ENCODE measurements around the gene CNPY1.

DNA sequence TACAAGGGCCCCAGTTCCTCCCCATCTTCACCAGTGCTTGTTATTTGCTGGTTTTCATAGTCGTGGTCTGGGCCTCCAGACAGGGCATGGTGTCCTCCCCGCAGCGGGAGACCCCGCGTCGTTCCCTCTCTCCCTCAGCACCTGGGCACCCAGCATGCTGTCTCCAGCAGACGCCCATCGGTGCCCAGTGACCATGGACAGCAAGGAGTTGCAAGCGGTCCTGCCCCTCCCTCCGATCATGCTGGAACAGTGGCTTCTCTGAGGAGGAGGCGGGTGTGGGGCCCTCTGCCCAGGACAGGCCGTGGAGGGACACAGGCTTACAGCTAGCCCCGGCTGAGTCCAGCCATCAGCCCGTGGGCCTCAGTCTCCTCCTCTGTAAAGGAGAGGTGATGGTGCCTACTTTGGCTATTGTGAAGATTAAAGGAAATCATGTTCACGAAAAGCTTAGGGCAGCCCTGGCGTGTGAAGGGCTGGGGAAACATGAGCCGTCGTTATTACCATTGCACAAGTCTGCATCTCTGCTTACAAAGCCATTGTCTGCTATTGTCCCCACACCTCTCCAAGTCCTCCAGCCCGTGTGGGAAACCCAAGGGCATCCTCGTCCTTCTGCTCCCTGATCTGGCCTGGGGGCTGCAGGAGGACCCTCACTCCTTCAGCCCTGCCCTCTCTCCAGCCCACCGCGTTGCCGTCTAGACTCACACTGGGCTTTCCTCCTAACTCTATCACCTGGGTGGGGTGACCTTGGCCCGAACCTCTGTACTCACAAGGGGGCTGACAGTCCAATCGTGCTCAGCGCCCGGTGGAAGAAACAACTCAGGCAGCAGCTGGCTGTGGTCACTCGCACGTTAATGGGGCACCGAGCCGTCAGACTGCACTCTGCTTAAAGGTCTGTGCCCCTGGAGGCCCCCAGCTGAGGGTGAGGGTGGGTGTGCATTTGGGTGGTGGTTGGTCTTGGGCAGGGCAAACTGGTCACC lies 58.6 kb downstream of the CNPY1 start:
- TF ChIP-seq, protein P1, sequence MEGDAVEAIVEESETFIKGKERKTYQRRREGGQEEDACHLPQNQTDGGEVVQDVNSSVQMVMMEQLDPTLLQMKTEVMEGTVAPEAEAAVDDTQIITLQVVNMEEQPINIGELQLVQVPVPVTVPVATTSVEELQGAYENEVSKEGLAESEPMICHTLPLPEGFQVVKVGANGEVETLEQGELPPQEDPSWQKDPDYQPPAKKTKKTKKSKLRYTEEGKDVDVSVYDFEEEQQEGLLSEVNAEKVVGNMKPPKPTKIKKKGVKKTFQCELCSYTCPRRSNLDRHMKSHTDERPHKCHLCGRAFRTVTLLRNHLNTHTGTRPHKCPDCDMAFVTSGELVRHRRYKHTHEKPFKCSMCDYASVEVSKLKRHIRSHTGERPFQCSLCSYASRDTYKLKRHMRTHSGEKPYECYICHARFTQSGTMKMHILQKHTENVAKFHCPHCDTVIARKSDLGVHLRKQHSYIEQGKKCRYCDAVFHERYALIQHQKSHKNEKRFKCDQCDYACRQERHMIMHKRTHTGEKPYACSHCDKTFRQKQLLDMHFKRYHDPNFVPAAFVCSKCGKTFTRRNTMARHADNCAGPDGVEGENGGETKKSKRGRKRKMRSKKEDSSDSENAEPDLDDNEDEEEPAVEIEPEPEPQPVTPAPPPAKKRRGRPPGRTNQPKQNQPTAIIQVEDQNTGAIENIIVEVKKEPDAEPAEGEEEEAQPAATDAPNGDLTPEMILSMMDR (IDR thresholded peaks at IDR 0.05; ENCODE audit: low read depth, low read length, missing input control) = no peak
- TF ChIP-seq, protein P2, sequence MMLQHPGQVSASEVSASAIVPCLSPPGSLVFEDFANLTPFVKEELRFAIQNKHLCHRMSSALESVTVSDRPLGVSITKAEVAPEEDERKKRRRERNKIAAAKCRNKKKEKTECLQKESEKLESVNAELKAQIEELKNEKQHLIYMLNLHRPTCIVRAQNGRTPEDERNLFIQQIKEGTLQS (IDR thresholded peaks at IDR 0.05) = no peak
- TF ChIP-seq, protein P3, sequence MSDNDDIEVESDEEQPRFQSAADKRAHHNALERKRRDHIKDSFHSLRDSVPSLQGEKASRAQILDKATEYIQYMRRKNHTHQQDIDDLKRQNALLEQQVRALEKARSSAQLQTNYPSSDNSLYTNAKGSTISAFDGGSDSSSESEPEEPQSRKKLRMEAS (IDR thresholded peaks at IDR 0.05) = no peak
